GM11168 (cell line): ENCODE results near the gene DNAJB9.

Experiments used
- in situ Hi-C: fragments of 300-500 bp; cut with MboI; formaldehyde crosslinking; loops from one replicate; pipeline ENCODE4 v1.12.0; 2022; ENCODE audit warnings: low sequenced_read_pairs; ENCODE audit not compliant: unreplicated experiment

Gene DNAJB9

DNA sequence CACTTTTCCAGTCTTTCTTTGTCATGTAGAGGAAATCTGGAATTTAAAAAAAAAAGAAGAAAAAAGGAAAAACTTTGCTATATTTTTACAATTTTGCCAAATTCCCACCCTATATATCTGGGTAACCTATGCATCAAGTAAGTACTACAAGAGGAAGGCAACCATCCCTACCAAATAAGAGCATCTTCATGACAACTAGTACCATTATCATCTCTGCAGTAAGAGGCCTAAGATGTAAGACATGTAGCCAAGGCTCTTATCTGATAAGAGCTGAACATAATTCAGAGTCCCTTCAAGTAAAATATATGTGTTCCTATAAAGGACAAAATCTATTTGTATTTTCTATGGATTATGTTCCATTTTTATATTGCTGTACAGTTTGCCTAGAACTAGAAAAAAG lies 3.7 kb upstream of the DNAJB9 start:
- in situ Hi-C loops, result no loop called here

DNA sequence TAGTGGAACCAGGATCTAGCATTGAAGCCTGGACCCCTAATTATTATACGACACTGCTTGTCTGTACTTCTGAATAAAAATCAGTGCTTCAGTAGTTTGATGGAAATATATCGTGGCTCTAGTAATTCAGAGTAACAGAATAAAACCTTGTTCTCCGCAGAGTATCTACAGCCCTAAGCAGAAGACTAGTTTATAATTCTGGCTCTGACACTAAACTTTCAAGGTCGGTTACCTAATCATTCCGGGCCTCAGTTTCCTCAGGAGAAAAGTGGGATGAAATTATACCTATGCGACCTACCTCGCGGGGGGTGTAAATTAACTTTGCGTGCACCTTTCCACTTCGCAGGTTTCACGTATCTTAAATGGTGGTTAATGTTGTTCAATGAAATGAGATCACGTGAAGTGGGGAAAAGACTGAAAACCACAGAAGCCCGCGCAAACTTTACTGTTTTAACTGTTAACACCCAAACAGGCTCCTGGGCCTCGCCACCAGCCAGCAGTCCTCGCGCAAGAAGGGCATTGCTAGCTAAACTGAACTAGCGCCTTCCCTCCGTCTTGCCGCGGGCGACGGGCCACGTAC lies 783 bp upstream of the DNAJB9 start:
- in situ Hi-C loops, result no loop called here

DNA sequence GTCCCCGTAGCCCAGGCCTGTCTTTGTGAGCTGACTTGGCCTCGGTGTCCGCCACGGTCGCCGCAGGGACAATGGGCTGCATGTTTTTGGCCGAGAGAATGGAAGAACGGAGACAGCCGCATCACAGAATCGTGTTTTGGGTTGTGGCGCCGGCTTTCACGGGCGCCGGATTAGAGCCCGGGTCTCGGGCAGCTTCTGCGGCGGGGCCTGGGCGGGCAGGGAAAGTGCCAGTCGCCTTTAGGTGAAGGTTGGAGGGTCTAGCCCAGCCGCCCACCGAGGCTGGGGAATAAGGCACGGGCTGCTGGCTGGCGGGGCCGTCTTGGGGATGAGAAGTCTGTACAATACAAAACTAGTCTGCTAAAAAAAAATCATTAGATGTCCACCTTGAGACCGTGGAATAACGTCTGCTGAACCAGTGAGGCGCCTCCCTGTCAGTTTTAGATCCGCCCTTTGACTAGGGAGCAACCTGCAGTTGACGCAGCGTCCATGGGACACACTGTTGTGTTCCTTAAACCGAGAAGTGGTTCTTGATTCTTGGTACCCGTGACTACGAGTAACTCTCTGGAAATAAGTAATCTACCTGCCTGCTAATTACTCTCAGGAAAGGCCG lies 577 bp downstream of the DNAJB9 start:
- in situ Hi-C loops, result no loop called here

DNA sequence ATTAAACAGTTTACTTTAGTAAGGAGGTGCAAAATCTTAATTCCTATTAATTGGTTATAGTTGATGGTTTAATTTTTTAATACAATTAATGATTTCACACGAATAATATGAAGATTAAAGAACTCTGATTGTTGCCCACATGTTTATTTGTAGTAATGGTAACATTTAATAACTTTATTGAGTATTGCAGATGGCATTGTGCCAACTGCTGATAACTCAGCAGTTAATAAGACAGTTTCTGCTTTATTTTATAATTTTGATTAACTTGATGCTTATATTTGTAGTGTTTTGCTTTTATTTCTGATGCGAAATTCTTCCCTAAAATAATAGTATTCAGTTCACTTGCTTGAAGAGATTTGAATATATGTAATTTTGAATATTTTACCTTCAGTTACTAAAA lies 2.8 kb downstream of the DNAJB9 start:
- in situ Hi-C loops, result no loop called here

DNA sequence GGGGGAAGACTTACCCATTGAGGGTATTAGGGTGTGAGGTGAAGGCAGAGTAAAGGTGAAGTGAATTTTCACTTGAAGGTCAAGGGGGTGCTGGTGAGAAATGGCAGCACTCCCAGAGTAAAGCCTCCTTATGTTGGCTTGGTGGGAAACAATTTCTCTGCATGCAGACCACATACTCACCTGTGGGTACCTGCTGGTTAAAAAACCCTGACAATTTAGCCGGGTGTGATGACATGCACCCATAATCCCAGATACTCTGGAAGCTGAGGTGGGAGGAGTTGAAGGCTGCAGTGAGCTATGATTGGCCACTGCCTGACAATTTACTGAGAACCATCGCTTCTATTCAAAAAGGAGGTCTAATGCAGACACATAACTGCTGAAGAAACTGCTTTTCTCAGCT lies 5.5 kb downstream of the DNAJB9 start:
- in situ Hi-C loops, result no loop called here

DNA sequence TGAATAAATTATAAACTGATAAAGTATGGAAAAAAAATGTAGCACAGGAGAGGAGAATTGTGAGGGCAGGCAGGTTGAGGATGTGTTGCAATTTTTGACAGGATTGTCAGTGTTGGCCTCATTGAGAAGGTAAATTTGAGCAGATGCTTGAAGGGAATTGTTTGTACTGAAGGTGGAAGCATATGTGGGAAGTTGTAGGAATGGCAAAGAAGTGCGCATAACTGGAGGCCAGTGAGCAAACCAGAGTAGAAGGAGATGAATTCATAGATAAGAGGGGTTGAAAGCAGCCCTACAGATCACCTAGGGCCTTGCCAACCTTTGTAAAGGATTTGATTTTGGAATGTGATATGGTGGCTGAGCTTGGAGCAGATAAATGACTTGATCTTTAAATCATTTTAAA lies 6.4 kb downstream of the DNAJB9 start:
- in situ Hi-C loops, result no loop called here

DNA sequence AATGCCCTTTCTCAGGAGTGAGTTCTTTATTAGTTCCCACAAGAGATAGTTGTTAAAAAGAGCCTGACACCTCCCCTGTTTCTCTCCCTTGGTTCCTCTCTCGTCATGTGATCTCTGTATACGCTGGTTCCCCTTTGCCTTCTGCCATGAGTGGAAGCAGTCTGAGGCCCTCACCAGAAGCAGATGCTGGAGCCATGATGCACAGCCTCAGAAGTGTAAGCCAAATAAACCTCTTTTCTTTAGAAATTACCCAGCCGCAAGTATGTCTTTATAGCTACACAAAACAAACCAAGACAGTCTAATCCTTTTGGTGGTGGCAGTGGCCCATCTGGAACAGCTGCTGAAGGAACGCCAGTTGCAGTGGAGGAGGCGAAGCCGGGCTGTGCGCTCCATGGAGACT lies 9.3 kb downstream of the DNAJB9 start:
- in situ Hi-C loops, result no loop called here

DNA sequence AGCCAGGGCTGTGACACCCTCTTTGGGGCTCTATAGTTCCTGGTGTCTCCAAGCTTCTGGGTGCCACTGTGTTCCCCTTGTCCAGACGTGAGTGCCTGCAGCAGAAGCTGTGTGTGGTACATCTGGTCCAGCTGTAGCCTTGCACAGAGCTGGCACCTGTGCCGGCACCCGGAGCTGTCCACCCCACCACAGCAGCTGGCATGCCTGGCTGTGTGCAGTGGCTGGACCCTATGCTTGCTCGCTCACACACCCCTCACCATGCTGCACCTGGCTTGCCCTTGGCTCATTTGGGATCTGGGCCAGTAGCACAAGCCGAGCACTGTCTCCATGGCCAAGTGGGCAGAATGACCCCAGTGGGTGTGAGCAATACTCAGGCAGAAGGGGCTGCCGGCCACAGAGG lies 10.6 kb downstream of the DNAJB9 start:
- in situ Hi-C loops, result no loop called here

DNA sequence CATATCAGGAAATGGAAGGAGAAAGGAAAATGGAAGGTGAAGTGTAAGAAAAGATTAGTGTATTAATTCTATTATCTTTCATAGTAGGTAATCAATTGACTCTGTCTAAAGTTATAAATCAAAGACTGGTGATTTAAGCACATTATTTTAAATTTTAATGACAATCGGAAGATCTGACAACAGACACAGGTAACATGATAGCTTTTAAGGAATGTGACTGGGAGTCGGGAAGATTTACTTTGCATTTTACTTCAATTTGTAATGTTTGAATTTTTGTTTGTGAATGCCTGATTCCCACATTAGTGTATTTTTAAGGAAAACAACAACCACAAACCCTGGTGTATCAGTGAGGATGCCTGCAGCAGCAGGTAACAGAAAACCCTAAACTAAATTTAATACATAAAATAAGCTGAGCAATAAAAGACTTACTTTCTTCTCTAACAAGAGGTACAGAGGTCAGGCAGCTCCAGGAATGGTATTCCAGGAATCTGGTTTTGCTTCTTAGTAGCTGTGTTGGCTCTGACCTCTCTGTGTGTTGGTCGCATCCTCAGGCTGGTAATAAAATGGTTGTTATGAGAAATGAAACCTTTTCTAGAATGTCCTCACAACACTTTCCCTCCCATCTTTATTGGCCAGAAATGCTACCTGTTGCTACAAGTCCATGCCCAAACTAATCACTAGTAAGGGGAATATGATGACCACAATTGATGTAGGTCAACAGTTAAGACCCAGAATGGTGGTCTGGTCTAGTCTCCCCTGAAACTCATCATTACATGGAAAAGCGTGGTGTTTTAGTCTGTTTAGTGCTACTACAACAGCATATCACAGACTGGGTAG lies 12.2 kb downstream of the DNAJB9 start:
- in situ Hi-C loops, result no loop called here

DNA sequence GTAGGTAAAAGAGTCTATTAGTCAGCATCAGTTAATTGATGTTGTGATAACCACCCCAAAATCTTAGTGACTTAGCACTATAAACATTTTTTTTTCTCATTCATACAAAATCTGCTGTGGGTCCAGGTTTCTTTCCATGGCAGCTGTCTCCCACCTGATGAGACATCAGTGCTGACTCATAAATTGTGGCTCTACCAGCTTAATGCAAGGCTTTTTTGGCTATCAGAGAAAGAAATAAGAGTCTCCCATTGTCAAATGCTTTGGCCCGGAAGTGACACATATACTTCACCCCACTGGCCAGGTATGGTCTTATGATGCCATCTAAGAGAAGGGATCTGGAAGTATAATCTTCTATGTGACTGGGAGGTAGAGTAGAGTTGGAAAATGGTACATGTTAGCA lies 14.5 kb downstream of the DNAJB9 start:
- in situ Hi-C loops, result no loop called here

DNA sequence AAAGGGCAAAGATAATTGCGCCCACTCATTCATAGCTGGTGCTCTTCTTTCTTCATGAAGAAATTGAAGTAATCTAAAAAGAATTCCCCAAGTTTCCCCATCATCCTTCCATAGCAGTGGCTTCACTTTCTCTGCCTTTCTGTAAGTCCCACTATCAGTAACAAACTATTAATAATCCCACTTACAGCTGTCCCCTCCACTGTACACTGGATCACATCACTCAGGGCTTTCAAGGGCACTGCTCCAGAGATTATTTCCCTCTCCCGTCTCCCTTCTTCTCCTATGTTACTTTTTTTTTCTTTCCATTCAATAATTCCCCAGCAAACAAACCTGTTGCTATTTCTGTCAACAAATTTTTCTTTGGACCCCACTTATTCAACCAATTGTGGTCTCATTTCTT lies 16.2 kb downstream of the DNAJB9 start:
- in situ Hi-C loops, result no loop called here

DNA sequence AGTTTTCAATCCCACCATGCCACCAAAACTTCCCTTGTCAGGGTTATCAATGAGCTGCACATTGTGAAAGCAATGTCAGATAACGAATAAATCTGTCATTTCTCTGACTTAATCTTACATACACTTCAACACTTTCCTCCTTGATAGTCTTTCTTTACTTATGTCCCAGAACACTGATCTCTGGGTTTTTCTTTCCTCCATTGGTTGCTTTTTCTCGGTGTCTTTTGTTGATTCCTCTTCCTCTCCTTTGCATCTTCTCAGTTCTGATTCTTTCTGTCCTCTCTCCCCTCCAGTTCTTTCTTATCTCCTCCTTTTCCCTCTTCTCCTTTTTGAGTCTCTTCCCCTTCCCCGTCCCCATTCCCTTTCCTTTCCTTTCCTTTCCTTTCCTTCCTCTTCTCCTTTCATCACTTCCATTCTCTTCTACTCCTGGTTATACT lies 16.6 kb downstream of the DNAJB9 start:
- in situ Hi-C loops, result no loop called here

DNA sequence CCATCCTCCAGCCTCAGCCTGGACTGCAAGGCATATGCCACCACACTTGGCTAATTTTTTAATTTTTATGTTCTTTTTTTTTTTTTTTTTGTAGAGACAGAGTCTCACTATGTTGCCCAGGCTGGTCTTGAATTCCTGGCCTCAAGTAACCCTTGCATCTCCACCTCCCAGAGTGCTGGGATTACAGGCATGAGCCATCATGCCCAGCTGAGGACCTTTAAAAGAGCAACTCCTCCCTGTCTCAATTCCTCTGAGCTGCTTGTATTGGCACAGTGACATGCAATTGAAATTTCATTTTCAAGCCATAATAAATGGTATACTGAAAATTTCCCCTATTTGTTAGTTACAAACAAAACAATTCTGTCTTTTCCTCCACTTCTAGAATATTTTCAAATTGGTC lies 19.5 kb downstream of the DNAJB9 start:
- in situ Hi-C loops, result no loop called here

DNA sequence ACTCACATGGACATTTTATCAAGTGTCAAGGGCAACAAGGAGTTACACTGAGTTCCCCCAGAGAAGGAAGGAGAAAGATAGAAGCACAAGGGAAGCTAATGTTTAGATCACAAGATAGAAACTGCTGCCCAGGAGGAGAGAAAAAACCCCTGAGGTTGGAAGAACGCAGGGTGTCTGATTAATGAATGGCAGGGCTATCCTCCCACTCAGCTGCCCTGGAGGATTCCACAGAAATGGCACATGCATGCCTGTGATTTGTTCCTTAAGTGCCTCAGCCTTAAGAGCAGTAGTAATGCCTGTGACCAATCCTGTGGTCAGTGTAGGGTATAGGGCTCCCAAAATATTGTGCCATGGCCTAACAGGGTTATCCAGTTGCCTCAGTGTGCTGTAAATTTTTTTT lies 20.2 kb downstream of the DNAJB9 start:
- in situ Hi-C loops, result no loop called here

DNA sequence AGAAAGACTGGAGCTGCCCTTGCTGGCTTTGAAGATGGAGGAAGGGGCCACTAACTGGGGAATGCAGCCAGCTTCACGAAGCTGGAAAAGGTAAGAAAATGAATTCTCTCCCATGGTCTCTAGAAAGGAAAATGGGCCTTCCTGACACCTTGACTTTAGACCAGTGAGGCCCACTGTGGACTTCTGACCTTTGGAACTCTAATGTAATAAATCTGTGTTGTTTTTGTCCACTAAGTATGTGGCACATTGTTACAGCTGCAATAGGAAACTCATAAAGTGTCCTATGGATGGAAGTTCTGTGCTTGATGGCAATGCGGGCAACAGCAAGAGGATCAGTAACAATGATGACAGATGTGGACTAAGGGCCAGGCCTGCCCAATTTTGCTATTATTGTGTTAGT lies 20.9 kb downstream of the DNAJB9 start:
- in situ Hi-C loops, result no loop called here

DNA sequence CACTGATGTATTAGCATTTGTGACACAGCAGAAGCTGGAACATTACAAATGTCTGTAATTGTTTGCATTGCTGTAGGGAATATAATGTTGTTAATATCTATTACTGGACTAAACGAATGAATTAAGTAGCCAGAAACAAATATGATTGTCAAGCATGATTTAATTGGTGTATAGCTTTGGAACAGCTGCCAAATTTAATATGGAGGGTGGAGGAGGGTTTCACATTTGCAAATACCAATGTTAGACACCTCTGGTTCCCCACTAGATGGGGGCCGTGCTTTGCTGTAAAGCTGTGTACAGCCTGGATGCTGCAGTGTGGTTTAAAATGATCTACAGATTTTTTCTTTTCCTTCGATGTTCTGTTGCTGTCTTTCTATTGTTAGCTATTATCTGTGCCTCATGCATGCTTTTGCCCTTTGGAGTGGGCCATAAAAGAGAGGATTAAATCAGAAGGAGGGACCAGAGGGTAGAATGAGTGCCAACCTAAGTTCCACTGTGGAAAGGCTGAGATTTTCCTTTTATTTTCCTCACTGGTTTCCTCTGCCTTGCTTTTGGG lies 23.1 kb downstream of the DNAJB9 start:
- in situ Hi-C loops, result no loop called here

DNA sequence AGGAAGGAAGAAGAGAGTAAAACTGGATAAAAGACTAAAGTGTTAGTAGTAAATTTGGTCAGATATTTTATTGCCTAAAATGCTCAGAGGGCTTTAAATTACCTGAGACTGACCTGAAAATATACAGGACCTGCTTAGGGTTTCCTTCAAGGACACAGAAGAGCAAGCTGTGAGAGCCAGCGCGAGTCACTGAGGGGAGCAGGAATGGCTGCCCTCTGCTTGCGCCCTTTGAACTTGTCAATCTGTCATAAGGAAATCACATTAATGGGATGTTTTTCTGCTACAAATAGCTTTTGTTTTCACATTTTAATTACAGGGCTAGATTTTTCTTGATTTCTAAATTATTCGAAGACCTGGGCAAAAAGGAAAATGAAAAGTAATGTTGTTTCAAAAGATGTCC lies 26.9 kb downstream of the DNAJB9 start:
- in situ Hi-C loops, result no loop called here

DNA sequence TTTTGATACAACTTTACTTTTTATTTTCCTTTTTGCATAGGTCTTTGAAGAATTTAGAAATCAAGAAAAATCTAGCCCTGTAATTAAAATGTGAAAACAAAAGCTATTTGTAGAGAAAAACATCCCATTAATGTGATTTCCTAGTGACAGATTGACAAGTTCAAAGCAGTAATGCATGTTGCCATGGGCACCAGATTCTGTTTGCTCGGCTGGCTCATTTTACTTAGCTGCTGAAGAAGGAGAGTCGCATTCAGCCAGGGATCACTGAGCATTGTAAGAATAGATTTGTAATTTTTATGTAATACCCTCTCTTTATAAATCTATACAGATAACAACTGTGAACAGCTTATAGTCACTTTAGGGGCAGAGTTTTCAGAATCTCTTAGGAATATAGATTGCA lies 28.5 kb downstream of the DNAJB9 start:
- in situ Hi-C loops, result no loop called here

DNA sequence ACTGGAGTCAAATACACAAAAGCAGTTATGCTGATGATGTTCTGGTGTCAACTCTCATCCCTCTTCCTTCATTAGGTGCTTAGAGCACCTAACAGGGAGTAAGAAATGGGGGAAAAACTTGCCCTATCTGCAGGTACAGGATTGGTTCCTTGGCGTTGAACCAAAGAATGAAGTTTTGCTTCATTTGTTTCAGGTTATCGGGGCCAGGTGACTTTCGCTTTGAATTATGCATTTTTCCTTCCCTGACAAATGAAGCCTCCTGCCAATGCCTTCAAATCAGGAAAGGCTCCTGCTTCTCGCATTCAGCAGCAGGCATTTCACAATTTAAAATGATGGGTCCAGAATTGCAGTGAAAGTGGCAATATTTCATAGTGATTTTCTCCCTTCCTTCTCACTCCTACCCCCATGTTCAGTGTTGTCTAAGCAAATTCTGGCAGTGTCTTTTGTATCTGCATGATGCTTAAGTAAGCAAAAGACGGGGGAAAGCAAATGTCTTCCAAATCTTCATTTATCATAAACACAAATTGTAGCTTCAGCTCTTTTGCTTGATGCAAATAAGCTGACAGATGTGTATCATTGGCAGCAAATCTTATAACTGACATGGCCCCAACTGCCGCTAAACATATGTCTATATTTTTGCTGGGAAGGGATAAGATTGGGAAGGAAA lies 29.4 kb downstream of the DNAJB9 start:
- in situ Hi-C loops, result no loop called here

DNA sequence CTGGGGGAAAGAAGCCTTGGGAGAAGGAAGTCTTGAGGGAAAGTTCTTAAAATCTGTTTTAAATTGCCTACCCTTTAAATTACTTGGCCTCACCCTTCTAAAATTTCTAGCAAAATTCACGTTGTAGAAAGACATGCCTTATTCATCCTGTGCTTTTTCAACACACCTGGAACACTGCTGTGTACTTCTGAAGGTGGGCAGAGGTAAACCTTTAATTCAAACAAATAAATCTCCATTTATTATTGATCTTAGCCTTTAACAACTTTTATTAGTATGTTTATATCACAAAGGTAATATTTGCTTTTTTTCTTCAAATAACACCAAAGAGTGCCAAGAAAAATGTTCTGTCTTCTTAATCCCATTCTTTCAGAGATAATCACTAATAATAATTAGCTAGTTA lies 30.7 kb downstream of the DNAJB9 start:
- in situ Hi-C loops, result no loop called here
